Measurements from ENCODE around the gene MORN1.

MORN1 gene

DNA sequence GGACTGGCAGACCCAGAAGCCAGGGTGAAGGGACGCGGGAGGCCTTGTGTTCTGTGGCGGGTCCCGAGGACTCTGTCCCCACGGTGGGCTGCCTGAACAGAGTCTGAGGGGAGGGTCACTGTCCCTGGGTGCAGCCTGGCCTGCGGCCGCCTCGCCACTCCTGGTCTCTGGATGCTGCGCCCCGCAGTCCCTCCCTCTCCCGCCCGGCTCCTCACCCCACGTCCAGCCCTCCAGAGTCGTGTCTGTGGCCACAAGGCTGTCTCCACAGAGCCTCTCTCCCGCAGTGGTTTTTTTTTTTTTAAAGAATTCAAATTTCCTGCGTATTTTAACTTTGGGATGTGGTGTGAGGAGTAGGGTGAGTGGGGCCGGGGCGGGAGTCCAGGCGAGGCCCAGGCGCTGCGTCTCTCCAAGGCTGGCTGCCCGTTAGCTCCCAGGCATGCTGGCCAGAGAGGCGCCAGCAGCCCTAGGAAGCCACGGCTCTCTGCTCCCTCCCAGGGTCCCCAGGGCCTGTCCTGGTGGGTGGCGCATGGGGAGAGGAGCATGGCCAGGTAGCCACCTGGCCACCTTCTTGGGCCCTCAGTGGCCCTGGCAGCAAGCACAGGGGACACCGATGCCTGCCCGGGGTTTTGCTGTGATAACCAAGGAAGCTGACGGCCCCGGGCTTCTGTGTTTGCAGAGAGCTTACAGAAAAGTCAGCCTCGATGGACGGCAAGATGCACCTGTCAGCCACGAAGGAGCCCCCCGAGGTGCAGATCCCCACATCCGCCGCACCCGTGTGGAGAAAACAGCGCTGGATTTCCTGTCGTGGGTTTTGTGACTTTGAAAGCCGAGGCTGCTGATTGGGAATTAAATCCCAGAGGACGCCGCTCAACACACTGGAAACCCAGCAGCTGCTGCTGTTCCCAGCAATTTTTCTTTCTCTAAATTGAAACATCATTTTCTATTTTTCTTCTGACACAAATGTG, 72.8 kb downstream of the MORN1 start:
- no peak for DNase-seq (ENCODE audit: low spot score)

DNA sequence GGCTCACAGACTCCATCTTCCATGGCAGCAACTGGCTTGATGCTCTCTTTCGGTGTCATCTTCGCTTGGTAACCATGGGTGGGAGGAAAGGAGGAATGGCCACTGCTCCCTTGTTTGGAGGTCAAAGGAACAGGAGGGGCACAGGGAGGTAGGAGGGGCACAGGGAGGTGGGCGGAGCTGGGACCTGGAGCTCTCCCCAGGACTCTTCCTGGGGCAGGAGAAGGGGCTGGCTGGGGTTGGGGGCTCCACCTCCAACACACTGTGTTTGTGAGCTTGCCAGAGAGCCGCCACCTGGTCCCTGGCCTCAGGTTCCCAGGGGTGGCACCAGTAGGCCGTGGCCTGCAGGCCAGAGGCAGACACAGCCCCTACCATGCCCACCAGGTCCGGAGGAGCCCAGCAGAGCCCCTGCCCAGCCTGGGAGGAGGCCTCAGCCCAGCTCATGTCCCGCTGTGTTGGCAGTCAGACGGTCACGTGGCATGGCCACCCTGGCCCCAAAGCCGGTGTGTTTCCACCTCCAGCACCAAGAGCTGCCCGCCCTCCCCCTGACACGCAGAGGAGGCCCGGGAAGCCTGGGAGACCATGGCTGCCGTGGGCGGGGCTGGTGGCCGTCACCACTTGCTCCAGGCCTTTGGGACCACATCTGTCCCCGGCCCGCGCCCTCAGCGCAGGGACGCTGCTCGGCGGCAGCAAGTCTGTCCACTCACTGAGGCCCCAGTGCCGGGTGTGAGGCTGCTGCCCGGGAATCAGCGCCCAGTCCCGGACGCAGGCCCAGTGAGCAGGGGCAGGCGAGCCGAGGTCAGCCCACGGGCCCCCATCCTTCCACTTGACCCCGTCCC, 73.9 kb downstream of the MORN1 start:
- DNase-seq (ENCODE audit: low spot score), result no peak

DNA sequence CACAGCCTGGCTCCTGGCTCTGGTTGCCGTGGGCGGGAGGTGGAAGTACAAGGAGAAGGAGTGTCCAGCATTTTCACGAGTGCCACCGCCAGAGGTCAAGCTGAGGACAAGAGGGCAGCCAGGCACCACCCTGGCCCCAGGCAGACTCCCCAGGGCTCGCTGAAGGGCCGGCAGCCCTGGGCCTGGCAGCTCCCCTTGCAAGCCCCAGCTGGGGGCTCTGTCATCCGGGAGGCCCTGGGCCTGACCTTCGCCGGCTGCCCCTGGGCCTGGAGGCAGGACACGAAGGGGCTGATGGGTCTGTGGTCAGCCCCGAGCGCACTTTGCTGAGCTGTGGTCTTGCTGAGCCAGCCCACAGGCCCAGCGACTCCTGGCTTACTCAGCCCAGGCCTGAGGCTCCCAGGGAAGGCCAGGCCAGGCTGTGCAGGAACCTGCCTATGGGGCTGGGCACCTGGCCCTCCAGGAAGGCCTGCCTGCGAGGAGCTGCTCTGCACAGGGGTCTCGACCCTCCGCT, 74.8 kb downstream of the MORN1 start:
- no peak for DNase-seq (ENCODE audit: low spot score)

DNA sequence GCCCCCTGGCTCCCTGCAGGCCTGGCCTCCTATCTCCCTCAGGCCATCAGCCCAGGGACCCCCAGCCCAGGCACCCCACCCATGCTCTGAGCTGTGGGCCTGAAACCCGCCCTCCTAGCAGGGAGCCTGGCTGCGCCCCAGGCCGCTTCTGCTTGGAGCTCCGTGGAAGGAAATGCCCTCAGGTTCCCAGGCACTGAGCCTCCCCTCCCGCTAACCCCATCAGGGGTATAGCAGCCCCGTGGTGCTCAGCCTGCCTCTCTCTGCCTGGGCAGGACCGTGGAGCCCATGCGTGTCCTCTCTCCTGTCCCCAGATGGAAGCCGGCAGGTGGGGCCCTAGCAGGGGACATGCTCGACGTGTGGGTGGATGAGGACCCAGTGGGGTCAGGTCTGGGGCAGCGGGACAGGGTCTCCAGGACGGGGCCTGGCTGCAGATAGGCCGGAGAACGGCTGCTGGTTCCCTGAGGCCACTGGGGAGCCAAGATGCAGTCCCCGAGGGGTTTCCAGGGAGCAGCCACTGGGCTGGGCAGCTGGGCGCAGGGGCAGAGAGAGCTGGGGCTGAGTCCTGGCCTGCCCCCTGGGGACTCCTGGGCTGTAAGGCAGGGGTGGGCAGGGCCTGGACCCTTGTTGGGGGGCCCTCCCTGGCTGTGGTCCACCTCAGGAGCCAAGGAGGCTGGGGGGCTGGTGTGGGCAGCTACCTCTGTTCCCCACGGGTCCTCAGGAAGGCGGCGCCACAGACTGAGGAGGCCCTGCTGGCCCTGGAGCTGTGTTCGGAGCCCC, 75.5 kb downstream of the MORN1 start:
- no peak for DNase-seq (ENCODE audit: low spot score)

DNA sequence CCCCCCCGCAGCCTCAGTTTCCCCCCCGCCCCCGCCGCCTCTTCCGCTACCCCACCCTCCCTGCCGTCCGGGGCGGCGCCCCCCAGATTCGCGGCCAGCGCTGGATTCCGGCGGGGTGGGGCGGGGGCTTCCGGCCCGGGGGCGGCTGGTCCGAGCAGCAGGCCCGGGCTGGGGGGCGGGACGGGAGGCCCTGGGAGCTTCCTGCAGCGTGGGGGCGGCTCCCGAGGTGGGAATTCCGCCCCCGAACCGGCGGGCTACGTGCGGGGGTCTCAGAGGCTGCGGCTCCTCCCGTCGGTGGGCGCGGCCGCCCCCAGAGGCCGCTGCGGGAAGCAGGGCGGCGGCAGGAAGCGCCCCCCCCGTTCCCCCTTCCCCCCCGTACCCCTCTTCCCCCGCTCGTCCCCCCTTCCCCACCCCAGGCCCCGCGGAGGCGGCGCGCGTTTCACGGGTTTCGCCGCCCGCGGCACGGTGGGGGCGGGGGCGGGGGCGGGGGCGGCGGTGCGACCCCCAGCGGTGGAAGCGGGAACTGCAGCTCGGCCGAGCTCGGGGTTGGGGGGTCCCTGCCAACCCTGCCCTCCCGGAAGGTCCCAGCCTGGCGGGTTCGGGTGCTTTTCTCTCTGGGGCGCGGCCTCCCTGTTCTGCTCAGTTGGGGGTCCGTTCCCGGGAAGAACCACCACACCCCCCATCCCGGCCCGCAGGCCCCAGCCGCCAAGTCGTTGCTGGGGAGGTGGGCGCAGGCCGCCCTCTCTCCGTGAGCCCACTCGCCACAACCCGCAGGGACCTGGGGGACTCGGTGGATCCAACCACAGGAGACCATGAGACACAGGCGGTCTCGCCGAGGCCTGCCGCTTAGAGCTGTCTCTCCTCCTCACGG, 76.3 kb downstream of the MORN1 start:
- DNase-seq (ENCODE audit: low spot score), result peak; percentile 23

DNA sequence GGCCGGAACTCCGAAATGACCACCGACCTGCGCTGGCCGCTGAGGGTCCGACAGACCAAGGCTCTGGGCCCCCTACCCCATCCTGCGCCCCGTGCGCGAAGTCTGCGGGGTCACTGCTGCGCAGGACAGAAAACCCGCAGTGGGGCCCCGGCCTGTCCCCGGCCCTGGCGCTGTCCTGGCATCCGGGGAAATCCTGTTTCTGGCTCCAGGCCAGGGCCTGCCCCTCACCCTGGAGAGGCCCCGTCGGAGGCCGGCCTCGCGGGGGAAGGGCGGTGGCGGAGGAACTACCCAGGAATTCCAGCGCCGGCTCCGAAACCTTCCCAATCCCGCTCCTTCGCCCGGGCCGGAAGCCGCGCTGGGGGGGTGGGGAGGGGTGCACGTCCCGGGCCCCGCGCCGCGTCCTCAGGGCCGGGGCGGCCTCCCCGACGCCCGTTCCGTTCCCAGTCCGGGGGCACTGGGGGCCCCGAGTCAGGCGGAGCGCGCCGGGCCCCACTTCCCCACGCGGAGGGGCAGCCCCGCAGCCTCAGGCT, 77.0 kb downstream of the MORN1 start:
- peak; percentile 28 for DNase-seq (ENCODE audit: low spot score)

DNA sequence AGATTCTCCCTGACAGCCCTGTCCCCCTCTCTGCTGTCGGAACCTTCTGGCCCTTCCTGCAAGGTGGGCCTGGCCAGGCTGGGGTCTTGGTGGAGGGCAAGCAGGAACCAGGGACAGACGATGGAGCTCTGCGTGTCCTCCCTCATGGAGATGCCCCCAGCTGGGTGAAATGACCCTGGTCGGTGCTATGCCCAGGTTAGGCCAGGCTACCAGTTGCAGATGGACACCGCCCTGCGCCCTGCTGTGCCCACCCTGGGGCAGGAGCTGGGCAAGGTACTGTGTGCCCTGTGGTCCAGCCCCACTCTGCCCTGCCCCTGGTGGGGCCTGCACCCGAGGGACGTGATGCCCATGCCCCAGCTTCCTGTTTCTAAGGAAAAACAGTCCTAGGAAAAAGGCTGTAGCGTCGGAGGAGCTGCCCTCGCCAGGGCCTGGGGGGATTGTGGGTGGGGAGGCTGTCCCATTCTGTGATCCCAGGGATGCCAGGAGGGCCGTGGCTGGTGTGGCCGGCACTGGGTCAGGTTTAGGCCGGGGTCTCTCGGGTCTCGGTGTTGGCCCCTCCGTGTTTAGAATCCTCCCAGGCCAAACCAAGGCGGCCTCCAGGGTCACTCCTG, 77.6 kb downstream of the MORN1 start:
- no peak for DNase-seq (ENCODE audit: low spot score)

DNA sequence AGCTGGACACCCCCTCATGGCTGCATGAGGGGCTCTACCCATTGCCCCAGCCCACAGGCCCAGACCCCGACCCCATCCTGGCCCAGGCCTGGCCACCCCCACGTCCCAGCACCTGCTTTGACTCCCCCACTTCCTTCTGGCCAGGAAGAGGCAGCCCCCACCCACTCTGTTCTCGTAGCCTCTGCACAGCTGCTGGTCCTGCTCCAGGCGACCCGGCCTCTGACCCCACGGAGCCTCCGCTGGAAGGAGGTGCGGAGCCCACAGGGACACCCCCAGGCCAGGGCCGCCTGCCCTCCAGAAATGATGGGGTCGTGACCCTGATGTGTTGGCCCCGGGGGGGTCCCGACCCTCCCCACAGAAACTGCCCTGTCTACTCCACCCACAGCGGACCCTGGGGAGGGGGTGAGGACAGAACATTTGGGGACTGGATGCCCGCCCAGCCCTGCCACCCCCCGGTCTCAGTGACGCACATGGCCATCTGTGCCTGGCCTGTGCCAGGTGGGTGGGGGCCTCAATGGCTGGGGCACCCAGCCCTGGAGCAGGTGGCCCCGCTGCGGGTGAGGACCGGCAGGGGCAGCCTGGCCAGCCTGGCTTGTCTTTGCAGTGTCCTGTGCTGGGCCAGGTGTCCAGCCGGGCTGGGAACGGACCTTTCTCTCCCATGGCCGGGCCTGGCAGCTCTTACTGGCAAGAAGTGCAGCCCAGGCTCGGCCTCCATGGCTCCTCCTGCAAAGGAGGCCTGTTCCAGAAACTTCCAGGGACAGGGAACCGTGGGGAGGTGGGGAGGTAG, 78.6 kb downstream of the MORN1 start:
- no peak for DNase-seq (ENCODE audit: low spot score)

DNA sequence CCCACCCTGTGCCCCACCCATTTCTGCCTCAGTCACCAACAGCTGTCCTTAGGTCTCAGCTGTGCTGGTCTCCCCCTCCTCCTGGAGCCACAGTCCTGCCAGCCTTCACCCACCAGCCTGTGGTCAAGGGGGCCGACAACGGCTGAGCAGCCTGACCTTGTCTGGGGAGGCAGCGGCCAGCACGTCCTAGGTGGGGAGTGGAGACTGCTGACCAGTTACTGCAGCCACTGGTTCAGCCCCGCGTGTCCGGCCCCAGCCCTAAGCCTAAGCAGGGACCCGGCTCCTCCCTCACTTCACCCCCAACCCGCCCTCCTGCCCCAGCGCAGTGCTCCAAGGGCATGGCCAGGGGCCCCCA, 79.2 kb downstream of the MORN1 start:
- DNase-seq (ENCODE audit: low spot score), result no peak

DNA sequence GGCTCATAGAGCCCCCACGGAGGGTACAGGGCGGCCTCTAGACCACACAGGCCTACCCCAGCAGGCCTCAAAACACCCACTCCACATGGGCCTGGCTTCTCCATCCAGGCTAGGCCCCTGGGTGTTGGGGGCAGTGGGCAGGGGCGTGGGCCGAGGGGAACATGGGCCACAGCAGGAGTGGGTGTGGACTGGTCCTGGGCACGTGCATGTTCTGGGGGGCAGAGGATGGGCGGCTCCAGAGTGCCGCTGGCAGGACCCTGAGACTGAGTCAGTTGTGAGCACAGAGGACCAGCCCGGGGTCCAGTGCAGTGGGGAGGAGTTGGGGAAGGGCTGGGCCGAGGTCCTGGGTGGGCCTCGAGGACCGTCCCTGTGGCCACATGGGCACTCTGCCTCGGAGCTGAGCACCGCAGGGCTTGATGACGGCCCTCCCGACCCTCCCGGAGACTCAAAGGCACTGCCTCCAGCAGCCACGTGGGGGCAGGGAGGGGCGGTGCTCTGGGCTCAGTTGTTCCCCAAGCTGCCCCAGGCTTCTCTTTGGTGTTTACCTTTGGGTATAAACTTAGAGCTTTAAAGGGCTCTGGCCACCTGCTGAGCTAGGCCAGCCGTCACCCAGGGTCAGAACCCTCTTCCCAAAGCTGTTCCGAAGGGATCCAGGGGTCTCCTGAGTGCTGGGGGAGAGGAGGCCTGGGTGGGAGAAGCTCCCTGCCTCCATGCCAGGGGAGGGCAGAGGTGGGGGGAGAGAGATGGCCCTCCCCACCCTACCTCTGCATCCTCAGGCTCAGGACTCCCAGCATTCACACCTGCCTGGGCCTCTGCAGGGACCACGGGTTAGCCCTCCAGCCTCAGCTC, 79.9 kb downstream of the MORN1 start:
- DNase-seq (ENCODE audit: low spot score), result no peak

DNA sequence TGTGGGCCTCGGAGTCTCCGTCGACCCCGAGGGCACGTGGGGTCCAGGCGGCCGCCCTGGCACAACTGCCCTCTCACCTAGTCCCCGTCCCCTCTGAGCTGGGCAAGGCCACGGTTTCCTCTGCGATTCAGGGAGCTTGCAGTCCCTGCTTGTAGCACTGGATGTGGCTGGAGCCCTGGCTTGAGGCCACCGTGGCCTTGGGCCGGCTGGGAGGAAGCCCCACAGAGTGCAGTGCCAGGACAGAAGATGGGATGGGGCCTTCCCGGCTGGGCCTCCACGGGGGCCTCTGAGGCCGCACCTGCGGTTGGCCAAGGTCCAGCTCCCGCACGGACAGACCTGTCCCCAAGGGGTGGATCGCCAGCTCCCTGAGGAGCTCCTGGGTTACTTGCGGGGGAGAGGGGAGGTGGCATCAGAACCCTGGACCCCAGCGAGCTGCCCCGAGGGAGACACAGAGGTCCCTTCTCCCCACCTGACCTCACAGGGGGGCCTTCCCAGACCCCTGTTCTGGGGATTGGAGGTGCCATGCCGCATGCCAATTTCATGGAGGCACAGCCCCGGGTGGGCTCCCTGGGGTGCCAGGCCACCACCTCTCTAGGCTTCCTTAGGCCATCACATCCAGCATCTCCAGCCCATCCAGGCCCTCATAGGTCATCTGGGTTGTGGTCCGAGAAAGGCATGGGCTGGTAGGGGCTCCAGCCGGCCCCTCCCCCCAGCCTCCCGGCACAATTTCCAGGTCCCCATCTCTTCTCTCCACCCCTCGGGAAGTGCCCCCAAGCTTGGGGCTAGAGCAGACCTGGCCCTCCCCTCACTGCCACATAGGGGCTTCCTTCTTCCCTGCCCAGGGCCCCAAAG, 80.8 kb downstream of the MORN1 start:
- no peak for DNase-seq (ENCODE audit: low spot score)

DNA sequence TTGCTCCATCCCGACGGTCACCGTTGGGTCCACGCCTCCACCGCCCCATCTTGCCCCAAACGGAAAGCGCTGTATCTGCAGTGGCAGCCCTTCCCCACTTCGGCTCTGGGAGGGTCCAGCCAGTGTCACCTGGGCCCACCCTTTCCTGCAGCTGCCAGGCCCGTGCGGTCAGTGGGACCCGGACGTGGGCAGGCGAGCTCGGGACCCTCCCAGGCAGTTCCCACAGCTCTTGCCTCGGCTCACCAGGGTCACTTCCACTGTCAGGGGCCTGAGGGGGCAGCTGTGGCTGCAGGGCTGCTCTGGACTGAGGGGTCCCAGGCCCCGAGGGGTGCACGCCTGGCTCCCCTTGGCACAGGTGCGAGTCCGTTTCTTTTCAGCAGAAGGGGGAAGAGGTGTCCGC, 82.5 kb downstream of the MORN1 start:
- DNase-seq (ENCODE audit: low spot score), result no peak

DNA sequence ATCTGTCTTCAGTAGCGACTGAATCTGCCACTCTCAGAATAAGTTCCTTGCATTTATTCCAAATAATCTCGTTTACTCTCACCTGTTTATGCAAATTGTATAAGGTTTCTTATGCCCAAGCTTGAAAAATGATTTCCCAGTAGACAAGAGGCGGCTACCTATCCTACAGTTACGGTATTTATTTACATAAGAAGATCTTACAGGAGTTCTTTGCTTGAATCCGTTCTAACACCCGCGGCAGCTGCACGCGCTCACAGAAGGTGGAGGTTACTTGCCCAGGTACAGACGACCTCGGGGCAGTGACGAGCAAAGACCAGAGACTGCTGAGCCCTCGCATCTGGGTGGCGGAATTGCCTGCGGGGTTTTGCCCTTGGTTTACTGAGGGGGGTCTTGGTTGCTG, 83.4 kb downstream of the MORN1 start:
- no peak for DNase-seq (ENCODE audit: low spot score)

DNA sequence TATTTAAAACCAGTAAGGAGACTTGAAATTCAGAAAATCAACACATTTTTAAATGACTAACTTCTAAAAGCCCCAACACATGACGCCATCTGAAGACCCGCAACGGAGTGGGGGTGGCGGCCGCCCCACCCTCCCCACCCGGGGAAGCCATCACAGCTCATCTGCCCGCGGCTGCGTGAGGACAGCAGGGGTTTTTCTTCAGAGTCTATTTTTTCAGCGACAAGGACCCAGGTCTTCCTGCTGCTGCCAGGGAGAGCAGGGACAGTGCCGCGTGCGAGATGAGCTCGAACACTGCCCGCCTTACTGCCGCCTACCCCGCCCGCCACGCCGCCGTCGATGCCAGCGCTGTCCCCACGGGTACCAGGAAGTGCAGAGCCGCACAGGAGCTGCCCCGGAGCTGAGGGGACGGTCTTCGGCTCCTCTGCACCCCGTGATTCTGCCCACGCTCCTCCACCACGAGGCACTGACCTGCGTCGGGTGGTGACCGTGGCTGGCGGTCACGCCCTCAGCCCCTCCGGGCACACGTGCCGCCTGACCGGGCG, 84.2 kb downstream of the MORN1 start:
- DNase-seq (ENCODE audit: low spot score), result no peak

DNA sequence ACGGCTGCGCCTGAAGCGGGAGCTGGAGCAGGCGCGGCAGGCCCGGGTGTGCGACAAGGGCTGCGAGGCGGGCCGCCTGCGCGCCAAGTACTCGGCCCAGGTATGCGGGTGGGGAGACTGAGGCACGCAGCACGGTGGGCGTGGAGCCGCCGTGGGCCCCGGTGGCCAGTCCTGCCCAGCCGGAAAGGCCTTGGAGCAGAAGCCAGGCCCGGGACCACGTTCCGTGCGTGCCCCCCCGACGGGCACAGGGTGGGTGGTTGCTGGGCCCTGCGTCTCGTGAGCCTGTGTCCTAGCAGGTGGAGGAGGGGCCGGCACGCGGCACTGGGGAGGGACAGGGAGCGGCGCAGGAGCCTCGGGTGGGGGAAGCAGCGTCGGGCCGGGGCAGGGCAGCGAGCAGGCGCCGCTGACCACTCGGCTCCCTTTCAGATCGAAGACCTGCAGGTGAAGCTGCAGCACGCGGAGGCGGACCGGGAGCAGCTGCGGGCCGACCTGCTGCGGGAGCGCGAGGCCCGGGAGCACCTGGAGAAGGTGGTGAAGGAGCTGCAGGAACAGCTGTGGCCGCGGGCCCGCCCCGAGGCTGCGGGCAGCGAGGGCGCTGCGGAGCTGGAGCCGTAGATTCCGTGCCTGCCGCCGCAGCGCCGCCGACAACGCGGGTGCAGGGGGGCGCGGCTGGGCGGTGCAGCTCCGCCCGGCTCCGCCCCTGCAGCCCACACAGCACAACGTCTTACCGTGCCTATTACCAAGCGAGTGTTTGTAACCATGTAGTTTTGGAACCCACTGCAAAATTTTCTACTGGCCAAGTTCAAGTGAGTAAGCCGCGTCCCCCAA, 85.0 kb downstream of the MORN1 start:
- DNase-seq (ENCODE audit: low spot score), result no peak

DNA sequence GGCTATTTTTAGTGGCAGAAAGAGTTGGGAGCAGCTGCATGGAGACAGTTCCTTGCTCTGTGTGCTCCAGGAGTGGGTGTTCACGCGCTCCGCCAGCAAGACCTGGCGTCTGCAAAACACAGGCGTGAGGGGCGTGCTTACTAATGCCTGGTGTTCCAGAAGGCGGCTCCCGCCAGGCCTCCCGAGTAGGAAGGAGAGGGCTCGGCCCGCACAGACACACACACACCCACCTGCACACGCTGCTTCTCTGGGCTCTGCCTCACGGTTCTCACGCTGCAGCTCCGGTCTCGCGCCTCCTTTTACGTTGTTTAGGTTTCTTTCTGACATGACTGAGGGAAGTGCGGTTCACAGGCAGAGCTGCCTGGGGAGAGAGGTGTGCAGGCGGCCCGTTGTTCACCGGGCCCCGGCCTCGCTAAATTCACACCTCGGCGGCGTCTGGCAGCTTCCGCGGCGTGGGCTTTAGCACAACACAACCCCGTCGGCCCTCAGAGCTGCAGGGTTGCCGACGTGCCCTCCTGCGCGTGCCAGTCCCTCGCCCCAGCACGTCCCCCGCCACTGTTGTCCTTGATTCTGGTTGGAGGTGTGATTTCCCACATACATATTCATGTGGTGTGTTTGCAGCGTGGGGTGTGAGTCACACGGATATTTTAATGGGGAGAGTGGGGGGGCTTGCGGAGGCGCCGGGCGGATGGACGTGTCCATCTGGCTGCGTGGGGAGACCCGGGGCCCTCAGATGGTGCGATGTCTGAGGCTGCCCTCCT, 86.3 kb downstream of the MORN1 start:
- DNase-seq (ENCODE audit: low spot score), result no peak

Data from COLO829 (cell line).